Stimulated activated naive CD8-positive, alpha-beta T cell treated with anti-CD3 and anti-CD28 coated beads, Interleukin-15, Interleukin-2, amounts not matched to agents 100 U/mL and 50 U/mL, for 24 hours (primary cell): ENCODE results near the gene SLAMF7.

Source experiments
- ATAC-seq: fragments of 150-1000 bp; cut with Tn5 transposase; one replicate; pipeline ENCODE4 v1.10.0; 2021
- DNase-seq: peaks from one replicate; pipeline ENCODE4 v3.0.0; 2021

Gene SLAMF7

DNA sequence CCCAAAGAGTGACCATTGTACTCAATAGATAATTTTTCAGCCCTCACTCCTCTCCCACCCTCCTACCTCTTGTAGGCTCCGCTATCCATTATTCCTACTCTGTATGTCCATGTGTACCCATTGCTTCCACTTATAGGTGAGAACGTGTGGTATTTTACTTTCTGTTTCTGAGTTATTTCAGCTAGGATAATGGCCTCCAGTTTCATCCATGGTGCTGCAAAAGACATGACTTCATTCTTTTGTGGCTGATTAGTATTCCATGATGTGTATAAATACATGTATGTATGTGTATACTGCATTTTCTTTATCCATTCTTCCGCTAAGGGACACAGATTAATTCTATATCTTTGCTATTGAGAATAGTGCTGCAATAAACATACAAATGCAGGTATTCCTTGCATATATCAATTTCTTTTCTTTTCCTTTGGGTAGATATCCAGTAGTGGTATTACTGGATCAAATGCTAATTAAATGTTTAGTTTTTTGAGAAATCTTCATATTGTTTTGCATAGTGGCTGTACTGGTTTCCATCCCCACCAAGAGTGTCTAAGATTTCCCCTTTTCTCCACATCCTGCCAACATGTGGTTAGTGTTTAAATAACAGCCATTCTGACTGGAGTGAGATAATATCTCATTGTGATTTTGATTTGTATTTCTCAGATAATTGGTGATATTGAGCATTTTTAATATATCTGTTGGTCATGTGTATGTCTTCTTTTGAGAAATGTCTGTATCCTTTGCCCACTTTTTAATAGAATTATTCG is 61.8 kb downstream of the SLAMF7 start:
- DNase-seq (no peak), ATAC-seq (peak; percentile 8)

- ATAC-seq (no peak), DNase-seq (no peak)
Measured at GRCh38 chr1:160801836-160802580, 63.0 kb downstream of the SLAMF7 start.
